ENCODE measurements around the gene TBC1D17.

DNA sequence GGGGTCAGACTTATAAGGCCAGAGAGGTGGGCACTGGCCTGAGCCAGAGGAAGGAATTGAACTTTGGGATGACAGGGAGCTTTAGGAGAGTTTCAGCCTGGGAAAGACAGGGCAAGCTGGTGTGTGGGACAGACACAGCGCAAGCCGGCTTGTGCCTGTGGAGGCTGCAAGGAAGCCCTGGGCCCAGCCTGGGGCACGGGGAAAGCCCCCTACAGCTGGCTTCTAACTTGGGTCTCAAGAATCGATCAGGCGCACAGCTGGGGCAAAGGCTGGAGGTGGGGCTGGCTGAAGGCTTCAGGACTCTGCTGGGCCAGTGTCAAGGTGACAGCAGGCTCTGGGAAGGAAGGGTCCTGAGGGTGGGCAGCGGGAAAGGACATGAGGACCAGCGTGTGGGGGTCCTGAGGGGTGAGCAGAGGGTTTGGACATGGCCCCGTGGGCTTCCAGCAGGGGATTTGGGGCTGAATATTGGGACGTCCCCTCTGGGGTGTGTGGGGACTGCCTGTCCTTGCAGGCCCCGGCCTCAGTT lies 23.6 kb upstream of the TBC1D17 start:
- TF ChIP-seq, protein P1, sequence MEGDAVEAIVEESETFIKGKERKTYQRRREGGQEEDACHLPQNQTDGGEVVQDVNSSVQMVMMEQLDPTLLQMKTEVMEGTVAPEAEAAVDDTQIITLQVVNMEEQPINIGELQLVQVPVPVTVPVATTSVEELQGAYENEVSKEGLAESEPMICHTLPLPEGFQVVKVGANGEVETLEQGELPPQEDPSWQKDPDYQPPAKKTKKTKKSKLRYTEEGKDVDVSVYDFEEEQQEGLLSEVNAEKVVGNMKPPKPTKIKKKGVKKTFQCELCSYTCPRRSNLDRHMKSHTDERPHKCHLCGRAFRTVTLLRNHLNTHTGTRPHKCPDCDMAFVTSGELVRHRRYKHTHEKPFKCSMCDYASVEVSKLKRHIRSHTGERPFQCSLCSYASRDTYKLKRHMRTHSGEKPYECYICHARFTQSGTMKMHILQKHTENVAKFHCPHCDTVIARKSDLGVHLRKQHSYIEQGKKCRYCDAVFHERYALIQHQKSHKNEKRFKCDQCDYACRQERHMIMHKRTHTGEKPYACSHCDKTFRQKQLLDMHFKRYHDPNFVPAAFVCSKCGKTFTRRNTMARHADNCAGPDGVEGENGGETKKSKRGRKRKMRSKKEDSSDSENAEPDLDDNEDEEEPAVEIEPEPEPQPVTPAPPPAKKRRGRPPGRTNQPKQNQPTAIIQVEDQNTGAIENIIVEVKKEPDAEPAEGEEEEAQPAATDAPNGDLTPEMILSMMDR (IDR thresholded peaks at IDR 0.05) = no peak
- TF ChIP-seq POLR2A (IDR thresholded peaks at IDR 0.05) (no peak), POLR2AphosphoS5 (IDR thresholded peaks at IDR 0.05) (no peak), EP300 (IDR thresholded peaks at IDR 0.05) (no peak)
